ENCODE measurements around the gene AMZ1. TPM values are rescaled to one million over a fixed set of nuclear protein-coding genes. Genes with fewer than 3 reads are reported as not detected.

Gene AMZ1
- polyA plus RNA-seq, 4 donors: 0.11 to 0.59 (median 0.22) TPM

DNA sequence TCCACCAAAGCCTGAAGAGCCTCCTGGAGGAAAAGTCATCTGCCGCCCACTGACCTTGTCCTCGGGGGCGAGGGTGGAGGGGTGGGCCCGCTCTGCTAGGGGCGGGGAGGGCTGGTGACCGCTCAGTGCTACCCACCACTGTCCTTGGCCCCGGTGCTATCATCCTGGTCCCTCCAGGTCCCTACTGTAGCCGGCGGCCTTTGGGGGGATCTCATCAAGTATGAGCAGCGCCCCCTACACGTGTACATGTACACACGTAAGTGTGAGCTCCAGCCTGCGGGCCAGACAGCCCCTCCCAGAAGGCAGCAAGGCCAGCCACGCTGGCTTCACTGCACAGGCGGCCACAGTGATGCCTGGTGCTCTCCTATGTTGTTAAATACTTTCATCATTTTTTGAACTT lies 36.7 kb upstream of the AMZ1 start:
- DNase-seq (ENCODE audit: low read depth in 4 of 4, low spot score in 2 of 4): no peak

DNA sequence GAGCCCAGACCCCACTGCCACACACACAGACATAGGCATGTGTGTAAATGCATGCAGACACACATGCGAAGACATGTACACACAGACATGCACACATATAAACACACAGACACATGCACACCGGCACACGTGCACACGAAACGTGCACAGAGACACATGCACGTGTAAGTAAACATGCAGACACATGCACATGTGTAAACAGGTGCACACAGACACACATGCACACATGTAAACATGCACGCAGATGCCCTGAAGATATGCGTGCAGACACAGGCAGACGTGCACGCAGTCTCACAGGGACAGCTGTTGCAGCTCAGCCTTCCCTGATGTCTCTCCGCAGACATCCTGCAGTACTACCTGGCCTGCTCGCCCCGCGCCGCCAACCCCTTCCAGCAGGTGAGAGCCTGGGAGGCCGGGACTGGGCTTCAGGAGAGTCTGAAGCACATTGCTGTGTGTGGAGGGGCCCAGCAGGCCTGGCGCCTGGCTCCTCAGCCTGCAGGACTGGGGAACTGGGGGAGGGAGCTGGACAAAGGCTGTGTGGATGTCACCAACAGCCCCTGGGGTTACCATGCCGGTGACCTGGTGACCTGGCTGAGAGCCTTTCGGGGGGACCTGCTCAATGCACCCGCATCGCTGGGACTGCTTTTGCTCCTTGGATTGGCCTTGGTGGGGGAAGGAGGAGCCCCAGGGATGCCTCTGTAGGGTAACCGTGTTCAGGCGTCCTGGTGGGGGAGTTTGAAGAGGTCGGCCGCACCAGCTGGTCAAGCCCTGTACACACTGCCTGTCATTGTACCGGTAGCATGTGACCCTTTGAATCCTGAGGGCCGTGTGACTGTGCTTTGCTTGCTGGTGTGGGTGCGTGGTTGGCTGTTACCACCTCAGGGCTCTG lies 35.9 kb upstream of the AMZ1 start:
- no peak for DNase-seq (ENCODE audit: low read depth in 4 of 4, low spot score in 2 of 4)

DNA sequence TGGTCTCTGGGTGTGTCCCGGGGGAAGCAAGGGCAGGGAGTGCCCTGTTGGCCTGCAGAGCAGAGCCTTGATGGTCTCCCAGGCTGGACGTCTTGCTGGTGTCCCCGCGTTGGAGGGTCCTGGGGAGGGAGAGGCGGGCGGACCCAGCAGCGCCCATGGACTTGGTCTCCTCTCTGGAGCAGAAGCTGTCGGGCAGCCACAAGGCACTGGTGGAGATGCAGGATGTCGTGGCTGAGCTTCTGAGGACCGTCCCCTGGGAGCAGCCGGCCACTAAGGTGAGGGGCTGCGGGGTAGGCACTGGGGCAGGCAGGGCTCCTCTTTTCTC lies 35.3 kb upstream of the AMZ1 start:
- no peak for DNase-seq (ENCODE audit: low read depth in 4 of 4, low spot score in 2 of 4)

- no peak for DNase-seq (ENCODE audit: low read depth in 4 of 4, low spot score in 2 of 4)
Observed at GRCh38 chr7:2654059-2654458, 33.9 kb upstream of the AMZ1 start.

GRCh38 chr7:2655870-2656614 lies 32.0 kb upstream of the AMZ1 start:
- DNase-seq (ENCODE audit: low read depth in 4 of 4, low spot score in 2 of 4): no peak

DNA sequence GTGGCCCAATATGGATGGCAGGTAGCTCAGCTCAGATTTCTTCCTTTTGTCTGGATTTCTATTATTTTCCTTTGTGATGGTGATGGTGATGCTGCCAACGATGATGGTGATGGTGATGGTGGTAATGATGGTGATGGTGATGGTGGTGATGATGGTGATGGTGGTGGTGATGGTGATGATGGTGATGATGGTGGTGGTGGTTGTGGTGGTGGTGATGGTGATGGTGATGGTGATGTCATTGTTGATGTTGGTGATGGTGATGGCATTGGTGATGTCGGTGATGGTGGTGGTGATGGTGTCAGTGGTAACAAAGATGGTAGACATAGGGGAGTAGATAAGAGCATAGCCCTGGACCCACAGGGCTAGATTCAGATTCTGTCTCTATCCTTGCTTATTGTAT lies 30.8 kb upstream of the AMZ1 start:
- DNase-seq (ENCODE audit: low read depth in 4 of 4, low spot score in 2 of 4): no peak

DNA sequence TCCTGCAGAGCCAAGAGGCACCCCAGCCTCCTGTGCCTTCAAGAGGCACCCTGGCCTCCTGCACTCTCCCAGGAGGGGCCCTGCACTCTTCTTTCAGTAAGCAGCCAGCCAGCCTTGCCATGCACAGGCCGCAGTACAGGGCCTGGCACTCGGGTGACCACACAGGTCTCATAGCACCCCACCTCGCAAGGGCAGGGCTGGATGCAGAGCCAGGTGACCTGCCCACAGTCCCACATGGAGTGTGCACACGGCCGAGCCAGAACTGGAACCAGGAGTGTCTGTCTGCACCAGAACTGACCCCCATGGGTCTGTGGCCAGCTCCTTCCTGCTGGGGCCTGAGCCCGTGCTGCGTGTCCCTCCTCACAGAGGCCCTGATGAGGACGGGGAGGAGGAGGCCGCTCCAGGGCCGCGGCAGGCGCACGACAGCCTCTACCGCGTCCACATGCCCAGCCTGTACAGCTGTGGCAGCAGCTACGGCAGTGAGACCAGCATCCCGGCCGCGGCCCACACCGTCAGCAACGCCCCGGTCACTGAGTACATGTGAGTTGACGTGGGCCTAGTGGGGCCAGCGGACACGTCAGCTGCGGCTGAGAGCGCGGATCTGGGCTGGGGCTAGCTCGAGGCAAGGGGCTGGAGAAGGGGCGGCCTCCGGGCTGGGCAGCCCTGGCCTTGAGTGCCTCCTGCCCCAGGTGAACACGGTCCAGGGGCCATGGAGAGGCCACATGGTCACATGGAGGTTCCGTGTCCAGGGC lies 29.9 kb upstream of the AMZ1 start:
- DNase-seq (ENCODE audit: low read depth in 4 of 4, low spot score in 2 of 4): no peak

DNA sequence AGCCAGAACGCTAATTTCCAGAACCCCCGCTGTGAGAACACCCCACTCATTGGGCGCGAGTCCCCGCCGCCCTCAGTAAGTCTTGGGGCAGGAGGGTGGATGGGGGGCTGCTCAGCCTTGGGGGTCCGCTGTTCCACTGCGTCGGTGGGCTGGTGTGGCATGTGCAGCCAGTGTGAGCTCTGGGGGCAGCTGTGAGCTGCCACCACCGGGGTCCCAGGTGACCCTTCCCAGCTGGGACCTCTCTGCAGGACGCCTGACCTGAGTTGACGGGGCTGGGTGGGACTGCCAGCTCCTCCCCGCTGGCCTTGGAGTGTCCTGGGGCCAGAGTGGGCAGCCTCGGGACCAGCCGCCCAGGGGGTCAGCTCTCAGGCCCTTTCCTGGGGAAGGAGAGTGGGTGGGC lies 29.1 kb upstream of the AMZ1 start:
- no peak for DNase-seq (ENCODE audit: low read depth in 4 of 4, low spot score in 2 of 4)

GRCh38 chr7:2659556-2660358 lies 28.2 kb upstream of the AMZ1 start:
- no peak for DNase-seq (ENCODE audit: low read depth in 4 of 4, low spot score in 2 of 4)

- DNase-seq (ENCODE audit: low read depth in 4 of 4, low spot score in 2 of 4): no peak
Observed at GRCh38 chr7:2660359-2661095, 27.5 kb upstream of the AMZ1 start.

GRCh38 chr7:2661096-2661449 lies 26.9 kb upstream of the AMZ1 start:
- DNase-seq (ENCODE audit: low read depth in 4 of 4, low spot score in 2 of 4): no peak

DNA sequence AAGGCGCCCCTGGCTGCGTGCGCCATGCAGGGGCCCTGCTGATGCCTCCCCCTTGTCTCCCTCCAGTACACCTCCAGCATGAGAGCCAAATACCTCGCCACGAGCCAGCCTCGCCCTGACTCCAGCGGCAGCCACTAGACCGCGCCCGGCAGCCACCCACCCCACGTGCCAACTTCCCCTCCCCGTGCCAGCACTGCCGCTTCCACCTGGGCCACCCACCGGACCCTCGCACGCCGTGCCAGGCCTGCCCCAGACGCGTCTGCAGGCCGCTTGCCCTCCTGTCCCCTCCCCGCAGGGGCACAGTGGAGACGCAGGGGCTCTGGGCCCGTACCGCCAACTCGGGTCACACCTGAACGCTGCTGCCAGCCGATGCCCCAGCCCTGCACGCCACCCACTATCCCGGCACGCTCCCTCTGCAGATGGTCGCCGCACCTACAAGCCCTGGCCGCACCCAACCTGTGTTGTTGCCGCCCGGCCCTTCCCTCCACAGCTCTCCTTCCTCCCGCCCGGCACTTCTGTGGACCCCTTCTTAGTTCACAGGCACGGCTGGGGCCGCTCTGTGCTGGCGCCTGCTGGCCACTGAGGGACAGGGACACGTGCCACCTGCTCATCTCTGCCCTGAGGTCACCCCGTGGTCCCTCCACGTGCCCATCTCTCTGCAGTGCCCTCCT lies 26.3 kb upstream of the AMZ1 start:
- DNase-seq (ENCODE audit: low read depth in 4 of 4, low spot score in 2 of 4): no peak

DNA sequence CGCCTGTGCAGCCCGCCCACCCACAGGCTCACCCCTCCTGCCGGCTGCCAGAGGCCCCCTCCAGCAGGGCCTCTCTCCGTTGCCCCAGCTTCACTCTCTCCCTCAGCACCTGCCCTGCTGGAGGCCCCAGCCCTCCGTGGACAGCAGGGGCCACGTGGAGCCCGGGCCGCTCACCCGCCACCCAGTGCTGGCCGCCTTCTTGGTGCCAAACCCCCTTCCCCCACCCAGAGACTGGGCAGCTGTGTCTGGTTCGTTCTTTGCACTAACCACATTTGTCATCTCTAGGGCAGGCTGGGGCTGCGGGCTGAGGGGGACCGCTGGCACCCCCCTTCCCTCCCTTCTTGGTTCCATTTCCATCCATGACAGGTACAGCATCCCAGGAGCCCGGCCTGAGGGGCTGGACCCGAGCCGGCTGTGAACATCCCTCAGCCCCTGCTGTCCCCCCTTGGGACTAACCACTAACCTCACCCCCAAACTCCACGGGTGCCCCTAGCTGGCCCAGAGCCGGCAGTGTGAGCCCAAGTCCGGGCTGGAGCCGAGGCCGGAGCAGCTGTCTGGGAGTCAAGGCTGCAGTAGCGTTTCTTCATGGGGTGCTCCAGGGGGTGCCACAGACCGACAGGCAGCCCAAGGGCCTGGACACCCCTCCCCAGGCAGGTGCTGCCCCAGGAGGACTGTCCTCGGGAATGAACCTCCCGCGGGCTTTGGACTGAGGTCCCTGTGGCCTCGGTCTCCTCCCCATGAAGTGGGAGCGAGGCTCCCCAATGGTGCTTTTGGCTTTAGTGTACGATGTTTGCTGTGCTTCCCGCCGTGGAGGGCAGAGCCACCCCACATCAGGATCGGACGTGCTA lies 25.5 kb upstream of the AMZ1 start:
- DNase-seq (ENCODE audit: low read depth in 4 of 4, low spot score in 2 of 4): no peak

DNA sequence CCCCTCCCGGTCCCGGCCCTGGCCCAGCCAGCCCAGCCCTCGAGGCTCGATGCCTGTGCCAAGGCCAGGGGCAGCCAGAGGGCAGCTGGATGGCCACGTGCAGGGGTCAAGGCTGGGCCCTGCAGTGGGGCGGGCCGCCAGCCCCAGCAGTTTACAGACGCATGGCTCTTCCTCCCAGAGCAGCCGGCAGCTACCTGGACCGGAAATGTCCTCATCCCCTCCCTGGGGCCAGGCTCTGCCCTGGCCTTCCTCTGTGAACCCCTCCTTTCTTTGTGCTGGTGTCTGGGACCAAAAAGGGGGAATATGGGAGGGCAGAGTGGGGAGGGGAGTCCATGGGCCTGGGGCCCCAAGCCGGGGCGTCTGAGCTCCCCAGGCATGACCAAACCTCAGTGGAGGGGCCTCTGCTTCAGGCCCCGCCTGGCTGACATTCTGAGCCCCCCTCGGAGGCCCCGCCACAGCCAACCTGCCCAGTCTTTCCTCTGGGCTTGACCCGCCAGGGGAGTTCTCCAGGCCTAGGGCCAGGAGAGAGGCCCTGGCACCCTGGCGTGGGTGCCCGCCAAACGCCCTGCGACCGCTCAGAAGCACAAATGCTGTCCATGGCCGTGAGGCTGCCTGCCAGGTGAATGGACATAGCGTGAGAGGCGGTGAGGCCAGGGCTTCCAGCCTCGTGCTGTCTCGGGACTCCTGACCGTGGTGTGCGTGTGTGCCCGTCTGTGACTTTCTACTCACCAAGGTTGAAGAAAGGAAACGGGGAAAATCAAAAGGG lies 24.7 kb upstream of the AMZ1 start:
- DNase-seq (ENCODE audit: low read depth in 4 of 4, low spot score in 2 of 4): no peak

DNA sequence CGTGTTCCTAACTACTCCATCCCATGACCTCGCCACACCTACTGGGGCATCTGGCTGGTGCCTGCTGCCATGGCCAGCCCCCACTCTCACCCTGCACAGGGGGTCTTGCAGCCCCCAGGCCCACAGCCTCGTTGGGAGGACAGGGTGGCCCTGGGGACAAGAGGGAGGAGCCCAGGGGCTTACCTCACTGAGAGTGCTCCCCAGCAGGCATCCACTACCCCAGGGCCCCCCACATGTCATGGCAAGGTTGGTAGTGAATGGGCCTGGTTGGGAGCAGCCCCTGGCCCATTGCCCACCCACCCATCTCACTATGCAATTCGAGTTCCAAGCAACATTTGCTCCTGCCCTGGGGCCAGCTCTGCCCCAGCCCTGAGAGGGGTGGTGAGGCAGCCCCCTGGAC lies 24.0 kb upstream of the AMZ1 start:
- no peak for DNase-seq (ENCODE audit: low read depth in 4 of 4, low spot score in 2 of 4)

- no peak for DNase-seq (ENCODE audit: low read depth in 4 of 4, low spot score in 2 of 4)
Observed at GRCh38 chr7:2665359-2665791, 22.6 kb upstream of the AMZ1 start.

DNA sequence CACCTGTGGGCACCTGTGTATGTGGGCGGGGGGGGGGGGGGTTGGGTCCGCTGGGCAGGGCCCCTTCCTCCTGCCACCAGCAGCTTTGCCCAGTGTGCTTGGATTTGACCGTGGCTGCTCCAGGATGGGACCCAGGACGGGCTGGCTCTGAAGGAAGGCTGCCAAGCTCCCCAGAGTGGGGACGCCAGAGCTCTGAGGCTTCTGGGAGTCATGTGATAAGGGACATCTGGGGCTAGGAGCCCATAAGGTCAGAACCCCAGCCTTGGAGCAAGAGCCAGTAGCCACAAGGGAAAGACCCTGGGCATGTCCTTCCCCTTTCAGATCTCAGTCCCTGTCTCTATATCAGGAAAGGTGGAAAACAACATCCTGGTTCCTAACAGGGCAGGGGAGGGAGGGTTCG lies 21.8 kb upstream of the AMZ1 start:
- no peak for DNase-seq (ENCODE audit: low read depth in 4 of 4, low spot score in 2 of 4)
